ENCODE measurements around the gene C1orf94. TPM values are rescaled to one million over a fixed set of nuclear protein-coding genes. Genes with fewer than 3 reads are reported as not detected.

Gene C1orf94
- polyA plus RNA-seq, 1 donor from 2014 or later: not detected

GRCh38 chr1:34167389-34167788 lies 9.3 kb upstream of the C1orf94 start:
- no peak overlapping the region for H2AFZ ChIP-seq (ENCODE audit: low read depth, low read length)
- no peaks in the 10 kb centered on the region for H3K9me2 ChIP-seq (ENCODE audit: insufficient read depth, low read length)
- TF ChIP-seq REST (IDR thresholded peaks at IDR 0.05; ENCODE audit: borderline replicate concordance) (no peak), EP300 (conservative IDR thresholded peaks at IDR 0.05; ENCODE audit: poor library complexity, severe bottlenecking) (no peak), MXI1 (conservative IDR thresholded peaks at IDR 0.05; ENCODE audit: poor library complexity, severe bottlenecking) (no peak), SMC3 (conservative IDR thresholded peaks at IDR 0.05; ENCODE audit: poor library complexity) (no peak), RAD21 (conservative IDR thresholded peaks at IDR 0.05) (no peak), TAF1 (IDR thresholded peaks at IDR 0.05; ENCODE audit: low read depth) (no peak), CTCF (IDR thresholded peaks at IDR 0.05; ENCODE audit: poor library complexity, severe bottlenecking) (no peak), EZH2 (IDR thresholded peaks at IDR 0.05; ENCODE audit: borderline replicate concordance, insufficient read depth, low read length, poor library complexity, severe bottlenecking) (no peak), POLR2AphosphoS5 (IDR thresholded peaks at IDR 0.05) (no peak)
- no peak overlapping the region for H3K9ac ChIP-seq (ENCODE audit: low read length)
- H3K27ac ChIP-seq (ENCODE audit: low read length): no peak overlapping the region
- no peaks in the 10 kb centered on the region for H3F3A ChIP-seq (ENCODE audit: insufficient read depth, low read length, poor library complexity, severe bottlenecking)
- H3K79me2 ChIP-seq (replicated peaks; ENCODE audit: insufficient read depth, low read length): no peaks in the 10 kb centered on the region
- H4K20me1 ChIP-seq (ENCODE audit: insufficient read depth): no peaks in the 10 kb centered on the region
- H3K4me2 ChIP-seq (ENCODE audit: low read length): no peak overlapping the region
- H3K4me3 ChIP-seq (ENCODE audit: low read length): no peak overlapping the region
- H3K27me3 ChIP-seq (ENCODE audit: insufficient read depth, low read depth, low read length): peaks cover 44% of the 10 kb centered on the region
- H3K9me3 ChIP-seq (ENCODE audit: low read length): no peaks in the 10 kb centered on the region
- no peaks in the 10 kb centered on the region for H3K36me3 ChIP-seq (ENCODE audit: insufficient read depth, low read length)

- Histone ChIP-seq H3K9me2 (ENCODE audit: insufficient read depth, low read length) (no peaks in the 10 kb centered on the region), H3K9ac (ENCODE audit: low read length) (no peak overlapping the region), H3K9me3 (ENCODE audit: low read length) (no peaks in the 10 kb centered on the region), H3K27me3 (ENCODE audit: insufficient read depth, low read depth, low read length) (peaks cover 35% of the 10 kb centered on the region), H3K79me2 (replicated peaks; ENCODE audit: insufficient read depth, low read length) (no peaks in the 10 kb centered on the region), H3K4me3 (ENCODE audit: low read length) (no peak overlapping the region), H3F3A (ENCODE audit: insufficient read depth, low read length, poor library complexity, severe bottlenecking) (no peaks in the 10 kb centered on the region), H3K27ac (ENCODE audit: low read length) (no peak overlapping the region), H2AFZ (ENCODE audit: low read depth, low read length) (no peak overlapping the region), H3K36me3 (ENCODE audit: insufficient read depth, low read length) (no peaks in the 10 kb centered on the region), H4K20me1 (ENCODE audit: insufficient read depth) (no peaks in the 10 kb centered on the region), H3K4me2 (ENCODE audit: low read length) (no peak overlapping the region)
- TF ChIP-seq CTCF (IDR thresholded peaks at IDR 0.05; ENCODE audit: poor library complexity, severe bottlenecking): no peak
- no peak for TF ChIP-seq EZH2 (IDR thresholded peaks at IDR 0.05; ENCODE audit: borderline replicate concordance, insufficient read depth, low read length, poor library complexity, severe bottlenecking)
- no peak for TF ChIP-seq MXI1 (conservative IDR thresholded peaks at IDR 0.05; ENCODE audit: poor library complexity, severe bottlenecking)
- TF ChIP-seq TAF1 (IDR thresholded peaks at IDR 0.05; ENCODE audit: low read depth): no peak
- no peak for TF ChIP-seq EP300 (conservative IDR thresholded peaks at IDR 0.05; ENCODE audit: poor library complexity, severe bottlenecking)
- no peak for TF ChIP-seq RAD21 (conservative IDR thresholded peaks at IDR 0.05)
- TF ChIP-seq REST (IDR thresholded peaks at IDR 0.05; ENCODE audit: borderline replicate concordance): no peak
- TF ChIP-seq SMC3 (conservative IDR thresholded peaks at IDR 0.05; ENCODE audit: poor library complexity): no peak
- TF ChIP-seq POLR2AphosphoS5 (IDR thresholded peaks at IDR 0.05): no peak
Measured at GRCh38 chr1:34175744-34176143, 963 bp upstream of the C1orf94 start.

All from neural cell (in vitro differentiated cells).